H1 (cell line): ENCODE results near the gene ITGB8. TPM values are rescaled to one million over a fixed set of nuclear protein-coding genes. Genes with fewer than 3 reads are reported as not detected.

Experiments
- CTCF ChIA-PET: fragments of 300-600 bp; sonication (Branson Sonifier 250); formaldehyde crosslinking; loops from one replicate; lab custom pipeline; 2021; ENCODE audit not compliant: partially characterized antibody; lab: Charles Lee
- POLR2A ChIA-PET: fragments of 300-600 bp; sonication (Branson Sonifier 250); formaldehyde crosslinking; loops from one replicate; lab custom pipeline; 2021; ENCODE audit warnings: inconsistent platforms; ENCODE audit not compliant: partially characterized antibody; lab: Charles Lee
- DNase-seq, 2 experiments: peaks; one replicate each; pipeline versions ENCODE4 v3.0.0 to v3.0.0-alpha.2; 2010 to 2022; ENCODE audit warnings: low spot score in 2 of 2, low read depth in 1 of 2, mixed read lengths in 1 of 2
- FAIRE-seq: peaks from 2 replicates; lab custom pipeline; 2011; peaks lifted over from hg19 to GRCh38; lab: Jason Lieb, UNC
- H2AFZ ChIP-seq: 2 replicates; pipeline ENCODE4 v1.8.1; 2012; ENCODE audit warnings: low read length, inconsistent platforms
- H2AK5ac ChIP-seq: 2 replicates; pipeline ENCODE4 v1.6.1; 2013; ENCODE audit warnings: low read depth, low read length
- H2BK120ac ChIP-seq: replicated peaks from 2 replicates; pipeline ENCODE3; 2013; ENCODE audit warnings: low read depth, low read length, inconsistent platforms
- H2BK12ac ChIP-seq: 2 replicates; pipeline ENCODE4 v1.6.1; 2013; ENCODE audit warnings: low read depth, low read length
- H2BK15ac ChIP-seq: 2 replicates; pipeline ENCODE4 v1.6.1; 2013; ENCODE audit warnings: low read length
- H2BK20ac ChIP-seq: 2 replicates; pipeline ENCODE4 v1.6.1; 2013; ENCODE audit warnings: low read length
- H2BK5ac ChIP-seq: 2 replicates; pipeline ENCODE4 v1.6.1; 2013; ENCODE audit warnings: low read depth, low read length
- H3K14ac ChIP-seq: 2 replicates; pipeline ENCODE4 v1.6.1; 2013; ENCODE audit warnings: inconsistent platforms; ENCODE audit not compliant: insufficient read length
- H3K18ac ChIP-seq: 2 replicates; pipeline ENCODE4 v1.6.1; 2013; ENCODE audit warnings: low read length; ENCODE audit errors: extremely low read depth
- H3K23ac ChIP-seq: 2 replicates; pipeline ENCODE4 v1.6.1; 2013; ENCODE audit warnings: inconsistent platforms; ENCODE audit not compliant: insufficient read length
- H3K23me2 ChIP-seq: 2 replicates; pipeline ENCODE4 v1.6.1; 2013; ENCODE audit warnings: low read depth, low read length
- H3K27ac ChIP-seq: 2 replicates; pipeline ENCODE4 v1.6.1; 2011; ENCODE audit warnings: low read depth, low read length, inconsistent platforms
- H3K27me3 ChIP-seq, 4 experiments: replicated peaks in 1 of 4; 1 replicate in 1 of 4; 2 replicates in 3 of 4; pipeline versions ENCODE4 v1.6.1 to v1.8.1; 2011 to 2013; ENCODE audit warnings: low read length in 3 of 4, mild to moderate bottlenecking in 3 of 4, inconsistent platforms in 2 of 4, mixed read lengths in 2 of 4, moderate library complexity in 1 of 4; ENCODE audit not compliant: control insufficient read depth in 3 of 4, insufficient read depth in 3 of 4; ENCODE audit errors: extremely low read depth in 1 of 4
- H3K36me3 ChIP-seq, 4 experiments: 2 replicates each; pipeline versions ENCODE4 v1.6.1 to v1.8.1; 2011 to 2013; ENCODE audit warnings: mild to moderate bottlenecking in 4 of 4, low read length in 3 of 4, moderate library complexity in 2 of 4, control low read depth in 1 of 4, inconsistent platforms in 1 of 4; ENCODE audit not compliant: insufficient read depth in 4 of 4, control insufficient read depth in 2 of 4
- H3K4ac ChIP-seq: replicated peaks from 2 replicates; pipeline ENCODE3; 2013; ENCODE audit warnings: low read length, low read depth, mixed read lengths, inconsistent platforms; ENCODE audit not compliant: insufficient read length
- H3K4me1 ChIP-seq, 4 experiments: replicated peaks in 1 of 4; 1 replicate in 1 of 4; 2 replicates in 3 of 4; pipeline versions ENCODE4 v1.6.1 to v1.8.1; 2011 to 2013; ENCODE audit warnings: low read length in 3 of 4, inconsistent platforms in 2 of 4, mixed read lengths in 1 of 4; ENCODE audit not compliant: insufficient read depth in 4 of 4, control insufficient read depth in 3 of 4
- H3K4me2 ChIP-seq, 2 experiments: 2 replicates each; pipeline versions ENCODE4 v1.6.1 to v1.8.1; 2011 to 2013; ENCODE audit warnings: low read depth in 2 of 2, low read length in 2 of 2, control low read depth in 1 of 2, inconsistent platforms in 1 of 2, mild to moderate bottlenecking in 1 of 2; ENCODE audit not compliant: insufficient read depth in 1 of 2
- H3K4me3 ChIP-seq, 4 experiments: fragments of 200-600, 300-600 bp in 1 of 4; sonication (generic), shearing (Covaris generic), sonication (Bioruptor Twin) in 1 of 4; 2 replicates each; pipeline versions ENCODE4 v1.5.1 to v1.8.1; 2011 to 2016; ENCODE audit warnings: low read length in 4 of 4, low read depth in 3 of 4, control low read depth in 2 of 4, inconsistent platforms in 2 of 4, mild to moderate bottlenecking in 2 of 4, mixed read lengths in 1 of 4, moderate library complexity in 1 of 4; ENCODE audit not compliant: insufficient read depth in 2 of 4; ENCODE audit errors: extremely low read depth in 1 of 4
- H3K56ac ChIP-seq: replicated peaks from 2 replicates; pipeline ENCODE3; 2013; ENCODE audit warnings: low read depth, mild to moderate bottlenecking, mixed read lengths, low read length, inconsistent platforms; ENCODE audit not compliant: insufficient read length
- H3K79me1 ChIP-seq: 2 replicates; pipeline ENCODE4 v1.6.1; 2013; ENCODE audit warnings: low read depth, low read length, control low read depth
- H3K79me2 ChIP-seq, 2 experiments: 2 replicates each; pipeline versions ENCODE4 v1.6.1 to v1.8.1; 2012 to 2013; ENCODE audit warnings: low read length in 2 of 2, mild to moderate bottlenecking in 2 of 2, inconsistent platforms in 1 of 2; ENCODE audit not compliant: insufficient read depth in 2 of 2, control insufficient read depth in 1 of 2
- H3K9ac ChIP-seq, 4 experiments: replicated peaks in 1 of 4; 1 replicate in 1 of 4; 2 replicates in 3 of 4; pipeline versions ENCODE4 v1.6.1 to v1.8.1; 2011 to 2013; ENCODE audit warnings: low read depth in 3 of 4, low read length in 3 of 4, control low read depth in 2 of 4, mild to moderate bottlenecking in 2 of 4, moderate library complexity in 2 of 4, inconsistent platforms in 1 of 4; ENCODE audit errors: extremely low read depth in 1 of 4
- H3K9me3 ChIP-seq, 2 experiments: 2 replicates each; pipeline versions ENCODE4 v1.6.1 to v1.8.1; 2012 to 2013; ENCODE audit warnings: mild to moderate bottlenecking in 2 of 2, moderate library complexity in 2 of 2, control low read depth in 1 of 2, inconsistent platforms in 1 of 2, low read depth in 1 of 2, low read length in 1 of 2, mixed read lengths in 1 of 2; ENCODE audit not compliant: insufficient read depth in 2 of 2
- H4K20me1 ChIP-seq, 2 experiments: replicated peaks in 1 of 2; 2 replicates each; pipeline versions ENCODE3 to v1.8.1; 2011 to 2013; ENCODE audit warnings: inconsistent platforms in 2 of 2, low read length in 2 of 2, mild to moderate bottlenecking in 1 of 2; ENCODE audit not compliant: insufficient read depth in 2 of 2, control insufficient read depth in 1 of 2
- H4K5ac ChIP-seq: 2 replicates; pipeline ENCODE4 v1.6.1; 2013; ENCODE audit warnings: low read length, low read depth, mixed read lengths, inconsistent platforms; ENCODE audit not compliant: insufficient read length
- H4K8ac ChIP-seq: 2 replicates; pipeline ENCODE4 v1.8.0; 2013; ENCODE audit warnings: mild to moderate bottlenecking, moderate library complexity, low read length, inconsistent platforms; ENCODE audit not compliant: insufficient read depth; ENCODE audit errors: extremely low read depth
- H4K91ac ChIP-seq: replicated peaks from 2 replicates; pipeline ENCODE3; 2013; ENCODE audit warnings: low read length, mixed read lengths, inconsistent platforms; ENCODE audit not compliant: insufficient read length
- ATF3 ChIP-seq: IDR thresholded peaks from 2 replicates; pipeline ENCODE4 v1.6.1; 2011; ENCODE audit warnings: low read depth, mild to moderate bottlenecking, low read length; ENCODE audit not compliant: insufficient read depth
- BACH1 ChIP-seq: IDR thresholded peaks from 2 replicates; pipeline ENCODE4 v1.6.1; 2012; ENCODE audit warnings: low read length, improper control_type of control experiment
- CHD1 ChIP-seq: IDR thresholded peaks from 2 replicates; pipeline ENCODE4 v1.6.1; 2012; ENCODE audit warnings: low read depth, low read length, improper control_type of control experiment
- FOSL1 ChIP-seq: IDR thresholded peaks from 2 replicates; pipeline ENCODE4 v1.6.1; 2011; ENCODE audit warnings: mild to moderate bottlenecking, low read depth, low read length, moderate library complexity; ENCODE audit not compliant: insufficient read depth
- HDAC2 ChIP-seq, 2 experiments: fragments of 300-600 bp in 1 of 2; sonication (generic) in 1 of 2; IDR thresholded peaks; 2 replicates each; pipeline ENCODE4 v1.6.1; 2011 to 2012; ENCODE audit warnings: low read depth in 2 of 2, low read length in 2 of 2, mild to moderate bottlenecking in 2 of 2, moderate library complexity in 2 of 2, borderline replicate concordance in 1 of 2, inconsistent platforms in 1 of 2
- JUND ChIP-seq: IDR thresholded peaks from 2 replicates; pipeline ENCODE4 v1.6.1; 2011; ENCODE audit warnings: mild to moderate bottlenecking, improper control_type of control experiment, low read length
- KDM5A ChIP-seq: fragments of 200-600 bp; IDR thresholded peaks from 2 replicates; pipeline ENCODE4 v1.7.1; 2012; ENCODE audit warnings: mild to moderate bottlenecking, low read length, inconsistent platforms, mixed read lengths
- PHF8 ChIP-seq: fragments of 200-600 bp; sonication (generic); conservative IDR thresholded peaks from 2 replicates; pipeline ENCODE4 v1.7.1; 2012; ENCODE audit warnings: low read depth, mild to moderate bottlenecking, inconsistent platforms, low read length, moderate library complexity
- POLR2A ChIP-seq, 2 experiments: IDR thresholded peaks; 1 replicate in 1 of 2; 2 replicates in 1 of 2; pipeline ENCODE4 v1.6.1; 2011; ENCODE audit warnings: low read depth in 2 of 2, low read length in 2 of 2, mild to moderate bottlenecking in 2 of 2; ENCODE audit errors: control extremely low read depth in 1 of 2
- SAP30 ChIP-seq: fragments of 300-600 bp; sonication (generic); IDR thresholded peaks from 2 replicates; pipeline ENCODE4 v1.7.1; 2012; ENCODE audit warnings: low read length, moderate library complexity, mild to moderate bottlenecking, inconsistent platforms; ENCODE audit not compliant: insufficient read depth, insufficient replicate concordance
- SRF ChIP-seq: IDR thresholded peaks from 2 replicates; pipeline ENCODE4 v1.6.1; 2011; ENCODE audit warnings: mild to moderate bottlenecking, low read depth, low read length, moderate library complexity
- TBP ChIP-seq: IDR thresholded peaks from 2 replicates; pipeline ENCODE4 v1.6.1; 2011; ENCODE audit warnings: low read depth, low read length, improper control_type of control experiment
- WGBS, 2 experiments: shearing (Covaris generic) in 1 of 2; methylation state at CpG; one replicate each; pipeline versions ENCODE4 v1.1.6 to v1.1.7; 2013 to 2015; ENCODE audit warnings: low lambda C conversion rate in 2 of 2, mixed read lengths in 2 of 2, inconsistent platforms in 1 of 2, low coverage in 1 of 2, missing lambda C conversion rate in 1 of 2; ENCODE audit not compliant: insufficient replicate concordance in 2 of 2, insufficient coverage in 1 of 2, insufficient read length in 1 of 2; ENCODE audit errors: extremely low coverage in 1 of 2, missing lambda C conversion rate in 1 of 2; 5-methylcytosine and 5-hydroxymethylcytosine counted together
- polyA plus RNA-seq, 7 experiments: library from polyadenylated mRNA; depleted of rRNA in 3 of 7; stranded (reverse) in 5 of 7; unstranded in 2 of 7; fragments of >200 nt in 5 of 7; fragments of 200-250 nt in 2 of 7; gene quantifications; 1 replicate in 5 of 7; 2 replicates in 1 of 7; 4 replicates in 1 of 7; pipeline versions ENCODE4 v1.2.1 to v1.2.3, GENCODE V29; 2011 to 2013; ENCODE audit warnings: missing spikeins in 2 of 7, mixed read lengths in 2 of 7
- total RNA-seq: library from RNA; stranded (reverse); fragmentation: NEBNext Ultra II Directional; extraction: Animal tissue kit (Norgen Biotek cat#: 25700); gene quantifications from 2 replicates; pipeline ENCODE4 v1.2.1, GENCODE V29; 2021

The ITGB8 gene
- total and polyA plus RNA-seq, 2 of the 8 experiments (the other 6 are each of a cell fraction or from before 2014, with no cell fraction given): 1.2 to 3.6 TPM

- Histone ChIP-seq H2BK12ac (no peak overlapping the region), H4K20me1 (no peaks in the 10 kb centered on the region), H3K9ac (no peak overlapping the region), H4K91ac (no peak overlapping the region), H2BK15ac (no peak overlapping the region), H2BK120ac (no peak overlapping the region), H3K79me2 (no peaks in the 10 kb centered on the region), H3K4me3 (no peak overlapping the region), H3K56ac (no peak overlapping the region), H3K4me2 (no peak overlapping the region), H2AFZ (no peak overlapping the region), H2BK20ac (no peak overlapping the region), H3K27ac (no peak overlapping the region), H3K4me1 (no peaks in the 10 kb centered on the region), H3K36me3 (no peaks in the 10 kb centered on the region), H3K4ac (no peak overlapping the region), H3K23me2 (no peaks in the 10 kb centered on the region), H3K9me3 (no peaks in the 10 kb centered on the region), H2BK5ac (no peak overlapping the region), H4K8ac (no peak overlapping the region), H3K27me3 (no peaks in the 10 kb centered on the region), H3K14ac (no peak overlapping the region), H2AK5ac (no peak overlapping the region), H3K23ac (no peak overlapping the region), H4K5ac (no peak overlapping the region), H3K18ac (no peak overlapping the region), H3K79me1 (no peaks in the 10 kb centered on the region)
- no peak for FAIRE-seq
- no peak for DNase-seq
- CTCF ChIA-PET: interaction anchor here (1.1 kb wide), 1 partner anchor 18 kb away, joined by 3 read pairs; no protein-coding TSS in a partner anchor
- POLR2A ChIA-PET: no interaction called here
- TF ChIP-seq HDAC2 (IDR thresholded peaks at IDR 0.05; ENCODE audit: borderline replicate concordance in 1 of 2, low read depth in 2 of 2, low read length in 2 of 2): no peak
- TF ChIP-seq KDM5A: no peak
- TF ChIP-seq CHD1: no peak
- no peak for TF ChIP-seq ATF3
- no peak for TF ChIP-seq SRF
- no peak for TF ChIP-seq TBP
- TF ChIP-seq JUND: no peak
- no peak for TF ChIP-seq BACH1
- TF ChIP-seq PHF8: no peak
- TF ChIP-seq SAP30: no peak
- no peak for TF ChIP-seq POLR2A (IDR thresholded peaks at IDR 0.05; ENCODE audit: control extremely low read depth in 1 of 2, low read depth in 2 of 2, low read length in 2 of 2)
- no peak for TF ChIP-seq FOSL1
- 96% methylated on average over 1 of the region's 1 CpG; no CpG with 5 or more reads in 1 of the 2 experiments for WGBS, 2 experiments
These were observed 127.8 kb downstream of the ITGB8 start for GRCh38 chr7:20458521-20458920.
